ENCODE measurements around the gene CES2.
"Not testable (repeated sequence)": the region's sequence is repeated elsewhere in the genome, so short reads cannot be mapped to it uniquely, and the experiment has no call there.

CES2 gene

DNA sequence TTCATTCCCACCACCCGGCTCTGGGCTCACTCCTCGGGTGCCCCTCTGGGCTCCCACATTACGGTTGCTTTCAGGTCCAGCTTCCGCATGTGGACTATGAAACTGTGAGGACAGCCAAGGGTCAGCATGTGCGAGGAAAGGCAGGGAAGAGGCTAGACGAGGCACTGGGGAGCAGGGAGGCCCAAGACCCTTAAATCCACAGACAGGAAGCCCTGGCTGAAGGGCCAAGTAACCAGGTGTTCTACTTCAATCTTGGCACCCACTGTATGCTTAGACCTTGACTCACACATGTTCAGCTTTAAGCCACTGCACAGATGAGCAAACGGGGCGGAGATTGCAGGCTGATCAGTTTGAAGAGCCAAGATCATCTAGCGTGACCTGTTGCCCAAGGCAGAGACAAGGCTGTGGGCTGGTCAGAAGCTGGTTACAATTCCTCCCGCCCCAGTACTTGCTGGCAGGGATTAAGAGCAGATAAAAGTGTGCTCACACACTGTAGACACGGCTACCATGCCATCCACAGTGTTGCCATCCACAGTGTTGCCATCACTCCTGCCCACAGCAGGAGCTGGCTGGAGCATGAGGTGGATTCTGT lies 53.0 kb downstream of the CES2 start, which contains the start of gene CES4A:
TSS of gene CES4A (plus strand) at position 393 of the 592 bp plus-strand sequence. CDS start at position 577, 184 bp downstream.
- no peak for DNase-seq (ENCODE audit: low read depth)
- TF ChIP-seq CTCF (conservative IDR thresholded peaks at IDR 0.05; ENCODE audit: low read depth, low read length) = no peak
- H3K4me3 ChIP-seq (ENCODE audit: low read length) = no peak within 1 kb of the TSS

- no peak overlapping the region for H3K4me3 ChIP-seq (ENCODE audit: low read length)
- DNase-seq (ENCODE audit: low read depth) = no peak
- no peak for TF ChIP-seq CTCF (conservative IDR thresholded peaks at IDR 0.05; ENCODE audit: low read depth, low read length)
Observed at GRCh38 chr16:66991545-66992077, 56.3 kb downstream of the CES2 start.

GRCh38 chr16:66993558-66993957 lies 58.2 kb downstream of the CES2 start:
- DNase-seq (ENCODE audit: low read depth); H3K4me3 ChIP-seq (ENCODE audit: low read length): not testable (repeated sequence)
